ENCODE data around the gene EMP1. TPM values are rescaled to one million over a fixed set of nuclear protein-coding genes. Genes with fewer than 3 reads are reported as not detected.

The EMP1 gene
- total and polyA plus RNA-seq, 2 of the 8 experiments (the other 6 are each of a cell fraction or from before 2014, with no cell fraction given), result 0.17 to 0.65 TPM

- TF ChIP-seq CHD7 (IDR thresholded peaks at IDR 0.05; ENCODE audit: insufficient replicate concordance, low read length), result no peak
- TF ChIP-seq RBBP5 (IDR thresholded peaks at IDR 0.05; ENCODE audit: borderline replicate concordance, low read depth, low read length), result no peak
- no peak for TF ChIP-seq RFX5 (IDR thresholded peaks at IDR 0.05; ENCODE audit: borderline replicate concordance, low read depth, low read length)
- no peak for TF ChIP-seq NRF1 (IDR thresholded peaks at IDR 0.05; ENCODE audit: low read depth, low read length)
- TF ChIP-seq YY1 (IDR thresholded peaks at IDR 0.05; ENCODE audit: low read depth, low read length), result no peak
- no peak for TF ChIP-seq GABPA (IDR thresholded peaks at IDR 0.05; ENCODE audit: borderline replicate concordance, insufficient read depth, low read length)
- no peak for TF ChIP-seq CBX5 (IDR thresholded peaks at IDR 0.05; ENCODE audit: low read depth, low read length)
Measured at GRCh38 chr12:13153180-13153579, 43.3 kb upstream of the EMP1 start (continued).

All from H1 (cell line).